Measurements from ENCODE around the gene ZNF526.
A peak's percentile ranks its signal among the peaks of the same experiment; 100 is the strongest.

The ZNF526 gene

DNA sequence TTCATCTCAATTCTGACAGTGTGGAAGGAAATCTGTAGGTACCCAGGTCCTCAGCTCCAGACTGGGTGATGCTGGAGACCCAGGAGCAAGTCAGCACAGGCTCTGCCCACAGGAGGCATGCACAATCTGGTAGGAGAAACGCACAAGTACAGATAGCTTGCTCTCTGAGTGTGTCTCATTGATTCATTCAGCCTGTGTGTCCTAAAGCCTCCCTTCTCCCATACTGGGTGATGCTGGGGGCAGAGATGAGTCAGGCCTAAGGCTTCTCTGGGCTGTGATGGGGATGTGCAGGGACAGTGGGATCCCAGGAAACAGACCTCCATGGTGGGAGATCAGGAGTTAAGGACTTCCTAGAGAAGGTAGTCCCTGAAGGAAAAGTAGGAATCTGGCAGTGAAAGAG is 6.8 kb downstream of the ZNF526 start:
- no peak for FAIRE-seq

- no peak for FAIRE-seq
Observed at GRCh38 chr19:42228641-42229040, 8.5 kb downstream of the ZNF526 start.

DNA sequence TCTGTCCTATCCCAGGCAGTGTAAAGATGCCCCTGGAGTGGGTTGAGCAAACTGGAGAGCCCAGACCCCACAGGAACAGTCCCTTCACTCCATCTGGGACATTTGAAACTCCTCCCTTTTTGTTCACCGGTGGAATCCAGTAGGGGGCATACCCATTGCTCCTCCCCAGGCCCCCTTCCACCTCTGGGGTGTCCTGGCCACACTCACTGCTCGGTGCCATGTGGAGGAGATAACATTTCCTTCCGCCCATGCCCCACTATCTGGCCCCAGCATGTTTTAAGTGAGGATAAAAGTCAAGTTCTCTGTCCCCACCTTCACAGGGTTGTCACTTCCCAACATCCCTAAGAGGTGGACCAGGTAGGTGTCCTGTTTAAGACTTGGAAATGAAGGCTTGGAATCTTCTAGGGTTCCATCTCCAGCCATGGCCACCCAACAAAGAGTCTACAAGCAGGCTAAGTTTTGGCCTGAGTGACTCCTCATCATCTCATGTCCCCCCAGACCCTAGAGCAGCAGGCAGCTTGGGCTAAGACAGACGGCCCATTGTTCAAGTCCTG is 9.3 kb downstream of the ZNF526 start:
- no peak for FAIRE-seq

DNA sequence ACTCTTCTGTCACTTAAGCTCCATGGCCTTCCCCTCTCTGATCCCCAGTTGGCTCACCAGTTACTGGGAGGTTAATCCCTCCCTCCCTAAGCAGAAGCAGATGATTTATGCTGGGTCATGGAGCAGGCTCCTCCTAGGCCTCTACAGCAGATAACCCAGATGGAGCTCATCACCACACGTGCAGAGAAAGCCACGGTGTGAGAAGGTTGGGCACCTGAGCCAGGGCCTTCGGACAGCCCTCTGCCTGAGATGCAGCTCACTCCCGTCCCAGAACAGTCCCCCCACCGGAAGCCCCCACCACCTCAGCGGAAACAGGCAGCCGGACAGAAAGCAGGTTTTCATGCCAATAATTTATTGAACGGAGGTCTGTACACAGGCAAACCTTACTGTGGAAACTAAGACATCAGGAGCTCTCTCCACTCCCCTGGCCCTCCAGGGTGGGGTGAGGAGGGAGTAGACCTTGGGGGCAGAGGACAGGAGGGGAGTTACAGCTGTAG is 9.8 kb downstream of the ZNF526 start:
- no peak for FAIRE-seq

DNA sequence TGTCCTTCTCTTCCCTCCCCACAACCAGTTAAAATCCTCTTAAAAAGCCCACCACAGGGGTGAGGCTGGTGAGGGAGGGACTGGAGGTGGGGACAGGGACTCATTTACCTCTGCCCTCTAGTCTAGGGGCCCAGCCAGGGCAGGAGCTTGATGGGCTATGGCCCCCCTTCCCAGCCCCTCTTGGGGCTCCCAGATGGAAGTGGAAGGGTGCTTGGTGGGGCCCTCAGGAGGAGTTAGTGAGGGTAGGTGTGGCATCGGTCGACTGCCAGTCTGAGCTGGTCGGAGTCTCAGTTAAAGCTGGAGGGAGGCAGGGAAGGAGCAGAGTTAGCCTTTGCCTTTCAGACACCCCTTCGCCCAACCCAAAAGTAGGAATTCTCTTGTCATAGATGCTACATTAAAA is 10.5 kb downstream of the ZNF526 start:
- FAIRE-seq, result no peak

DNA sequence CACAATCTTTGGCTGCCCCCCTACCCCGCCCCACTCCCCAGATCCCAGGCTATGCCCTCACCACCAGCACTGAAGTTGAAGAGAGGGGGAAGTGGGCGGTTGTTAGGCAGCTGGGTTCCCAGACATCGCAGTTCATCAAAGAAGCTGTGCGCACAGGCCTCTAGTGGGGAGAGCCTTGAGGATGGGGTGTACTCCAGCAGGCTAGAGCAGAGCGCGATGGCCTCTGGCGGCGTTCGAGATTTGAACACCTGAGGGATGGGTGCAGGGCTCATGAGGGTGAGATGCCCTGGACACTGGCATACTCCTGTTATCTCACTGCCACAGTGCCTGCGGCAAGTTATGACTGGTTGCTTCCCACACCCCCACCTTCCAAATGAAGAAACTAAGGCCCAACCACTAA is 12.3 kb downstream of the ZNF526 start:
- FAIRE-seq, result no peak

DNA sequence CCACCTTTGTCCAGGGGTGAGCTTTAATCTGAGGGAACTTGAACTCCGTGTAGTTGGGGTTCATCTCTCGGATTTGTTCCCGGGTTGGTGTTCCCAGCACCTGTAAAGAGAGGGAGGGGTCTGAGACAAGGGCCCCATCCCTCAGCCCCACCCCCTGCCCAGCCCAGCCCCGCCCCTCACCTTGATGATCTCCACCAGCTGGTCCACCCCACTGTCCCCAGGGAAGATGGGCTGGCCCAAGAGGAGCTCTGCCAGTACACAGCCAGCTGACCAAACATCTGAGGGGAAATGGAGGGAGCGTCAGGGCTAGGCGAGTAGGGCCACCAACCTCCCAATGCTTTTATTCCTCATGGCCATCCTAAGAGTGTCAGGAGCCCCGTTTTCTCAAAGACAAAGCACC is 13.0 kb downstream of the ZNF526 start:
- no peak for FAIRE-seq

DNA sequence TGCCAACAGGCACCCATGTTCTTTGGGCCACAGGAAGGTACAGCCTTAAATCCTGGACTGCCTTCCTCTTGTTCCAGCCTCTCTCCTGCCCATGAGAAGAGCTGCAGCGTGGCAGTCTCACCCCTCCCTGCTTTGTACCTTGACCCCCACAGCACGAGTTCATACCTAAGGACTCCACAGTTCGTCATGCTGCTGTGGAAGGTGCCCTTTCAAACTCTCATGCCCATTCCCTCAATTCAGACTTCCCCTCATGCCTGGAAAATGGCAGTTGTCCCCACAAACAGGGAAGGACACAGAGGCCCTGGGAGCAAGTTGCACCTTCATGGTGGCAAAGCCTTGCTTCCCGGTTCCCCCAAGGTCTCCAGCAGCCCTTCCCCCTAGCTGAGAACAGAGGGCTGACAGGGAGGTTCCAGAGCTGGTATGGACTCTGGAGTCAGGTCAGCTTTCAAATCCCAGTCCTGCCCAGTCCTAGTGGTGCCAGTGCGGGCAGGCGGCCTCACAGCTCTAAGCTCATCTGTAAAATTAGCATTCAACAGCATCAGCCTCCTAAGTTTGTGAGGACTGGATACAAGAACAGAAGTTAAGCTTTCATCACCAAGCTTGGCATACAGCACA is 13.7 kb downstream of the ZNF526 start:
- no peak for FAIRE-seq

DNA sequence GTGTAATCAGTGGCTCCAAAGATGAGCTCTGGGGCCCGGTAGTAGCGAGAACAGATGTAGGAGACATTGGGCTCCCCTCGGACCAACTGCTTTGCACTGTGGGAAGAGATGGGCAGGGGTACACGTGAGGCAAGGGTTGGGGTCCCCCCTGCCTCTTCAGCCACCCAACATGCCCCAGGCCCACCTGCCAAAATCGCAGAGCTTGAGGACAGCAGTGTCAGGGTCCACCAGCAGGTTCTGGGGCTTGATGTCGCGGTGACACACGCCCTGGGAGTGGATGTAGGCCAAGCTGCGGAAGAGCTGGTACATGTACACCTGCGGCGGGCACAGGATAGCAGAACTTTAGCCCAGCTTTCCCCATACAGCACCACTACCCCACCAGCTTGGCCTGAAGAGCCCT is 14.3 kb downstream of the ZNF526 start:
- FAIRE-seq, result no peak

- FAIRE-seq, result no peak
Observed at GRCh38 chr19:42235181-42235580, 15.1 kb downstream of the ZNF526 start.

GRCh38 chr19:42239544-42240220 is 19.6 kb downstream of the ZNF526 start:
- no peak for FAIRE-seq

DNA sequence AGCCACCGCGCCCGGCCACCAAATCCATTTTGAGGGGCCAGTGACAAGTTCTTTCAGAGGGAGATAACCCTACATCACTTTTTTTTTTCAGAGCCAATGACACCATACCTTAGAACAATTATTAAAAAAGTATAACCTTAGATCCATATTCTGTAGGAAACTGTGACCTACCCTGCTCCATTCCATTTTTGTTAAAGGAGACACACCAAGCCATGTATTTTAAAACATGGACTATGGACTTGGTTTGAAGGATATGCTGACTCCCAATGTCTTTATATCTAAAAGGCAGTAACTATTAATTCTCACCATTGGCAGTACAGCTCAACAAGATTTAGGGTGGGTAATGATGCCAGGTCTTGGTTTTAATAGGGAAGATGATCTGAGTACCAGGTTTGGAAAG is 21.2 kb downstream of the ZNF526 start:
- FAIRE-seq, result no peak

- no peak for FAIRE-seq
Observed at GRCh38 chr19:42242069-42242511, 22.0 kb downstream of the ZNF526 start.

DNA sequence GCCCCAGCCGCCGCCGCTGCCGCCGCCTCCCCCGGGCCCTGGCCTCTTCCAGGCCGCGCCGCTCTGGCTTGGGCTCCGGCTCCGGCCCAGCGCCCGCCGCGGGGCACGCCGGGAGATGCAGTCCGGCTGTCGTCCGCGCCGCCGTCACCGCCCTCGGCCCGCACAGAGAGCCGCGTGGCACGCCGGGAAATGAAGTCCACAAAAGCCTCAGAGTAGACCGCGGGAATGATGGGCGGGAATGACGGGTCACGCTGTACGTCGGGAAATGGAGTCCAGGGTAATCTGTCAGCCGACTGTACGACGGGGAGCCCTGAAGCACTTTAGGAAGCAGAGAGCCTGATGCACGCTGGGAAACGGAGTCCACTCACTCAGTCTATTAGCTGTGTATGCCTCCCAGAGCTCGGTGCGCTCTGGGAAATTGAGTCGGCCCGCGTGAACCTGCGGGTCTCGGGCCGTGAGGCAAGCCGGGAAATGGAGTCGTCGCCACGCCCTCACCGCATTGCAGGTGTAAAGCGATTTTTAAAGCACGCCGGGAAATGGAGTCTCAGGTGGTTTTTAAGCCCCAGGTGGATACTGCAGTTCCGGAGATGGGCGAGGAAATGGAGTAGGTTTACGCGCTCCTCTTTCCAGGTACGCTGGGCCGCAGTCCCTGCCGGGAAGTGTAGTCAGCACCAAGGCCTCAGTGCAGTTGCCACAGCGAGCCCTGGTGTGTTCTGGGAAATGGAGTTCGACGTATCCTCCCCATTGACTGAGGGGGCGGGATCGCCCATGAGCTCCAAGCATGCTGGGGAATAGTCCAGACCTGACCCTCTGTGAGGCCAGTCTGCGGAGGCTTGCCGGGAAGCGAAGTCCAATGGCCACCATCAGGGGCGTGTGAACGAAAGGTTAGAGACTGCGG is 22.6 kb downstream of the ZNF526 start, which contains the start of gene GSK3A:
GSK3A (minus strand) TSS at position 91 of the 898 bp plus-strand sequence. CDS start 137 bp downstream, outside the sequence.
- FAIRE-seq, result peak; percentile 95

DNA sequence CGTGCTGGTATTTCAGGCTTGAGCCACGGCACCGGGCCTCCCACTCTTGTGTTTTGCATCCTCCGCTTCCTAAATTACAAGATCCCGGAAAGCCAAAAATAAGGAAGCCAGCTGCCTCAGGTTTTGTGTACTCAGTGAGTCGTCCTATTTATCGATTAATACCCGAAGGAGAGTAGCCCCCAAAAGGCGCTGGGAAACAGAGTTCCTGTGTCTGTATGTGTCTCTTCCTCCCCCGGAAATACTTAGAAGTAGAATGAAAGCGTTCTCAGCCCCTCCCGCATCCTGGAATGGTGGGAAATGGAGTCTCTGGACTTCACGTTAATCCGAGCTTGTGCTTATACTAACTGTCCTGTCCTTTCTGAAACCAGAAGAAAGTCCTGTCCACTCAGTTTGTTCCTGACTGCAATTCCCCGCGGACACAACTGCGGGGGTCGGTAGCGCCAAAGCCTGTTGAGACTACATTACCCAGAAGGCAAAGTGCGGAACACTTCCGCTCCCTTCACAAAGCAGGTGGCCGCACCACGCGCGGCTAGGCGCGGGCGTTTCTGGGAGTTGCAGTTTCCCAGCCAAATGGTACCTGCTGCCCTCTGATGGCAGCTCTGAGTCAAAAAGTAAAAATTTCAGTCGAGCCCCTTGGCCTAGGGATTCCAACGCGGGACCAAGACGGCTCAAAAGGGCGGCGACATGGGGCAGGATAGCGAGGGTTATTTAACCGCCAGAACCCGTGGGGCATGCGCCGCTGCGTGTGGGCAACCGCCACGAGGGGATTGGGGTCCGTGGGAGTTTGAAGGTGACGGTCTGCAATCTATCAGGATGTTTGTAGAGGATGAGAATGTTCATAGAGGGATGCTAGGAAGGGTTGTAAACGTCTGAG is 24.5 kb downstream of the ZNF526 start:
- FAIRE-seq, result peak; percentile 93

DNA sequence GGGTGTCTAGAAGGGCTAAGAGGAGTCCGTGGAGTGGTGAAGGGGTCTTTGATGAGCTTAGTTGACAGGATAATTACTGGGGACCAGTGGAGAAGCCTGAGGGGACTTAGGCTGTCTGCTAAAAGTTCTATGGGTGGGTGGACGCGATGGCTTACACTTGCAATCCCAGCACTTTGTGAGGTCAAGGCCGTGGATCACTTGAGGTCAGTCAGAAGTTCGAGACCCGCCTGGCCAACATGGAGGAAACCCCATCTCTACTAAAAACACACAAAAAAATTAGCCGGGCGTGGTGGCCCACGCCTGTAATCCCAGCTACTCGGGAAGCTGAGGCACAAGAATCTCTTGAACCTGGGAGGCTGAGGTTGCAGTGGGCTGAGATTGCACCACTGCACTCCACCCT is 25.1 kb downstream of the ZNF526 start:
- FAIRE-seq, result no peak

DNA sequence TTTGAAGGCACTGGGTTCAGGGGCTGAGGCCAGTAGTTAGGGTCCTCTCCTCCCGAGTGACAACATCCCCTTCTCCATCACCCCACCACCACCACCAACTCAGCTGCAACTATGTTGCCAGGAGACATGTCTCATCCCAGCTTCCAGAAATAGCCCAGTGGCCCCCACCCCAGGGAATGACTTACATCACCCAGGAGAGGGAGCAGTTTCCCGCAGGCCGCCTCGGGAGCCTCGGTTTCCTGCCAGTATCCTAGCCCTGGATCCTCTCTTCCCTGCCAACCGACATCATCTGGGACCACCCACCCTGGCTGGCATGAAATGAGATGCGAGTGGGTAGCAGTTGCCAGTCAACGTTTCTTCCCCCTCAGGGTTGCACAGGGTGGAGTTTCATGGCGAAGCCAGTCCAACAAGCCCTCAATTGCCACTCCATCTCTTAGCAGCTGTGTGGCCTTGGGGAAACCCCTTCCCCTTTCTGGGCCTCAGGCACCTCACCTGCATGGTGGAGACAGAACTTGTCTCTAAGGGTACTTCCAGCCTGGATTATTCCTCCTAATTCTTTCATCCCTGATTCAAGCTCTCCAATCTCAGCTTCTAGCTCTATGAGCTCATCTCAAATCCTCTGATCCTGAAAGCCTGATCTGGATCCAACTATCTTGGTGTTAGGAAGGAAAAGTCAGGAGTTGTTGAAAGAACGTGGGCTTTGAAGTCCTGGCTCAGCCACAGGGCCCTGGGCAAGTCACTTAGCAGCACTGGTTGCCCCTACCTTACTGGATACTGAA is 26.2 kb downstream of the ZNF526 start:
- no peak for FAIRE-seq

DNA sequence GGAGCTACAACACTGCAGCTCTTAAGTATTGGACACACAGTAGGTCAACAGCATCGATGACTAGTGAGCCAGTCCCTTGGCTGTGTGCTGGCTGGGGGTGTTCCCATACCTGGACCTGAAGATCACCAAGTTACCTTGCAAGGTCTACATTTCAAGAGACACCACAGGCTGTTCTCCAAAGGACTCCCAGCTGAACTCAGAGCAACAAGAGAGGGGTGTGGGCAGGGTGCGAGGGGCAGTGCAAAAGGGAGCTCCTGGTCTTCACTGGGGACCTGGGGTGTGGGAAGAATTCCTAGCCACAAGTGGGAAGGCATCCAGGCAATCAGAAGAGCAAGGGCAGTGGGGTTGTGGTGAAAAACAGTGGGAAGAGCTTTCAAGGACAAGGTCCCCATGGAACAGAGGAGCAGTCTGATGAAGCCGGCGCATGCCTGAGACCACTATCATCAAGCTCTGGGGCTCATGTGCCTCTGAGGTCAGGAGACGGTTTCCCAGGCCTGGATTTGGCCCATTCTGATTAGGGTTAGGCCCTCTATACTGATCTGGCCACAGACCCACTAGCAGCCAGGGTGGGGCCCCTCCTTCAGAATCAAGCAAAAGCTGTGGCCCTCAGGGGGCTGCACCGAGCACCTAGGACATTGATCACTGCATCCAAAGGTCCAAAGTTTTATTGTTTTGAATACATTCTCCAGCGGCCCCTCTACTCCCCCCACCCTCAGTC is 27.0 kb downstream of the ZNF526 start:
- FAIRE-seq, result no peak

DNA sequence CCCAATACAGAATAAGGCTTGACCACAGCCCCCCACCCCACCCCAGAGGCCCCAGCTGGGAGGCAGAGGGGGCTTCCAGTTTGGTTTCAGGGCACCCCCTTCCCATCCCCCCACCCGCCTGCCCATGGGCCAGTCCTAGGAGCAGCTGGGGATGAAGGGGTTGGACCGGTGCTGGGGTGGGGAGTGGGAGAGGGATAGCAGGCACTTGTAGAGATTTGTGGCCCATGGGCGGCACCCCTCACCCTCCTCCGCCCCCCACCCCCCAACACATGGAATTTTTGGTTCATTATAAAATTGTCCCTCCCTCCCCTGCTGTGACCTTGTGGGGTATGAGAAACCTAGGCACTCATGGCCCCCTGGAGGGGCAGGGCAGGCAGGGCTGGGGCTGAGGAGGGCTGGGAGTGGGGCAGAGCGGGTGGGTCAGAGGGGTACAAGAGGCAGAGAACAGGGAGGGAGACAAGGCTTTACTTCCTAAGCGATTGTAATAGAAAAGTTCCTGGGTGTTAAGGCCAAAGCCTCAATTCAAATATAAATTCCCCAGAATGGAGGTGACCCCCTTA is 27.6 kb downstream of the ZNF526 start:
- no peak for FAIRE-seq
